Inflammatory macrophage treated with lipopolysaccharide for 1 hour (primary cell): Measurements from ENCODE around the gene NPRL2.
A peak's percentile ranks its signal among the peaks of the same experiment; 100 is the strongest.
"Not testable (repeated sequence)": the region's sequence is repeated elsewhere in the genome, so short reads cannot be mapped to it uniquely, and the experiment has no call there.

Experiments used
- DNase-seq, 2 donors: peaks; one replicate each; pipeline ENCODE4 v3.0.0-alpha.2; 2020 to 2022

The NPRL2 gene

DNA sequence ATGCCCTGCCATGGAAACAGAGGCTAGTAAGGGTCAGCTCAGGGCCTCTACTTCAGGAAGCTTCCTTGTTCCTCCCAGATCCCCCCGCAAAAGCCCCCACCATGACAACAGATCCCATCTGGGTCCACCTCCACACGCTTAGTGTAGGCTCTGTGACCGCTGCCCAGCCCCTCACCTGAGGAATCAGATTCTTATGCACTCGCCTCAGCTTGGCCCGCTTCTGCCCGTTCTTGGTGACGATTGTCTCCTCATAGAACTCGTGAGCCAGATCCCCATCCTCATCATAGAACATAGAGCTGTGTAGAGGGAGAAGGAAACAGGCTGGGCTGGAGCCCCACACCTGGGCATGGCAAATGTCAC lies 24.4 kb downstream of the NPRL2 start:
- no peak for DNase-seq

DNA sequence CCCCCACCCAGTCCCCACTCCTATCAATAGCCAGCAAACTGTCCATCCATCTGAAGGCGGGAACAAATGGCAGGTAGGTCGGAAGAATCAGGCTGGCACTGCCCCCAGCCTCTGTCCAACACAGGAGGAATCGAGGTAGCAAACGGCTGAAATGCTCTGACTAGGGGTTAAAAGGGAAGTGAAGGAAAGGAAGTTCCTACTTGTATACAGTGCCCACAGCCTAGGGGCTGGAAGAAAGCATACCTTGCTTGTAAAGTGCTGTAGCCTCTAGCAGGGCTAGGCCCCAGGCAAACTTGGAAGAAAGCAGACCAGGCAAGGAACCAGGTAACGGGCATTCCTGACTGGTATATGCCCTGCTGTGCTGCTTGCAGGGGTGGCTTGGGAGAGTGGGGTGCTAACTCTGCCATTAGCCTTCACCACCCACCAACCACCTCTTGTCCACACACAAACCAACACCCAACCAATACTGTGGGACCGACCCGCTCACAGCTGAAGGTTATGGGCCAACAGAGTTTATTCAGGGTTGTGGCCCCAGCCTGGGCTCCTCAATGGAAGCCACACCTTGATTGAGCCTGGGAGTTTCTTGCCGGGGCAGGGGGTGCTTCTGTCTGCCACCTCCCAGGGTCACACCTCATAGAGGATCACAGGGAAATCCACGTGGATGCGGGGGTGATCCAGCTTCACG lies 24.9 kb downstream of the NPRL2 start:
- no peak for DNase-seq

DNA sequence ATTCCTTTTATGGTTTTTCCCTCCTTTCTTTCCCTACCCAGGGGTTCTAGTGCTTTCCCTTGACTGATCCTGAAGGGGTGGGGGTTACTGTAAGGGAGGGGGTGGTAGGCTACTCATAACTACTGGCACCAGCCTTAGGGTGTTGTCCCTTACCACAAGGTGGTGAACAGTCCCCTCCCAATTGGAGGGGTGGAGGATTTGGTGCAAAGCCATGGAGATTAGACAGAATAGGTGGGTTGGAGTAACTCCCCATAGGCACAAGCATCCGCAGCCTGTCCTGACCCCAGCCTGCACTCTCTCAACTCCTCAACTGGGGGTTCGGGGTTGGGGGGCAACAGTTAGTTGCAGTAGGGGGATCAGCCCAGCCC lies 25.5 kb downstream of the NPRL2 start:
- no peak for DNase-seq

DNA sequence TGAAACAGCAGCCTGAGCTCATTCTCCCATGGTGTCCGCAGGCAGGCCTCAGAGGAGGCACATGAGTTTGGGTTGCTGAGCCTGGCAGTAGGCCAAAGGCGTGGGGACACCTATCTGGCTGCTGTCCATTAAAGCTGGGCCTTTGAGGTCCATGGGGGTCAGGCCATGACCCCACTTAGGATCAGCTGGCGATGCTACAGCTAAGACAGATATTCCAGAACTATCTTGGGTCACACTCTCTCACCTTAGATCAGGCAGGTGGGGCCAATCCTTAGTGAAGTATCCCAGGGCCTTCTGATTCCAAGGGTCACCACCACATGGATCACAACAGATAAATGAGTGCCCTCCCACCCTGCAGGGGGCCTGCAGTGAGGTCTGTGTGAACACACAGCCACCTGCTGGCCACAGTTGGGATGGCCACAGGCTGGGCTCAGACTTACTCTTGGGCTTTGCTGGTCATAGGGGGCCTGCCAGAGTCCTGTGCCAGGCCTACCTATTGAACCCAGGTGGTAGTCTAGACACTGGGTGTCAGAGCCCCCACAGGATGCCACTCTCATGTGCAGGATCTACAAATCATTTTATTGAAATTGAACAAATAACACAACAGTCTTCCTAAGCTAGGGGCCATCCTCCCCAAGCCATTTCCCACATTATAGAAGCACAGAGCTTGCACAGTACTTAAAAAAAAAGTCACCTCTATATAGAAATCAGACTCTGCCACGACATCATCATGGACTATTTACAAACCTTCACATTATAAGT lies 26.0 kb downstream of the NPRL2 start:
- peak; percentile 32 to 62 for DNase-seq

DNA sequence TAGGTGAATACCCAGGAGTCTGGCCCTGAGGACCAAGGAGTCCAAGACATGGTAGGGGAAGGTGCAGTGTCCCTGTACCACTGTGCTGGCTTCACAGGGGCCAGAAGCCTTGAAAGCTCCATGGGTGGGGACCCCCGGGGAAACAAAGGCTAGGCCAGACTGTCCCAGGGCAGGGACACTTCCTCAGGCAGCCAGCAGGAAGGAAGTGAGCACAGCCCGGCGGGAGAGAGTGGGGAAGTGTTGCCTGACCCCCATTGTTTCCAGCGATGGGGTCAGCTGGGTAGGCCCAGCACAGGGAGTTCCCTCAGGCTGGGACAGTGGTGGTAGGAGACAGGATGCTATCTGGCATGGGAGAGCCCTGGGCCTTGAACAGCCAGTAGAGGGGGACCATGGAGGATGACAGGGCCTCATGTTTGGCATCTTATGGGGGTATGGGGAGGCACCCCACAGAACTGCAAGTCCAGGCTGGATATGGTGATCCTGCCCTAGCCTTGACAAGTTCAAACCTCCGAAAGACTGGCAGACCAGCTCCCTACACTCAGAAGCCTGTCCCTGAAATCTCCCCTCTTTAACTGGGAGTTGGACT lies 26.9 kb downstream of the NPRL2 start:
- DNase-seq, result peak in 1 of 2 donors; percentile 18

DNA sequence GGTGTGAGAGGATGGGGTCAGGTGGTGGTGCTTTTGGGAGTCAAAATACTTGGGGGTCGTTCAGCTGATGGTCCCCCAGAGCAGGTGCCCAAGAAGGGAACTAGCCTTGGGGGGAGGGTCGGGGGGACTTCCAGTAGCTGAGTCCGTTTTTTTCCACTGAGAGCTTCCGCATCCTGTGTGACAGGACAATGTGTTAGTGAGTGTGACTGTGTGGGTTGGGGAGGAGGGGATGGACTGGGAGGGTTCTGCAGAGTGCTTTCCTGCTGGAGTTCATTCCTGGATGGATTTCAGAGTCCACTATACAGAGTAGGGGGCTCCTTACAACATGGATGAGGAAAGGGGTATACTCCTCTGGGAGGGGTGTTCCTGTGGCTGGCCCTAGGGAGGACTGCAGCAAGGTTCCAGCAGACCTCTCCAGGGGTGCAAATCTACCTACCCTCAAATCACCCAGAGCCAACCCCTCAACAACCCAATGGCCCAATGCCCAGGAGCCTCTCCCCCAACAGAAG lies 27.4 kb downstream of the NPRL2 start:
- DNase-seq, result peak; percentile 37 to 59

DNA sequence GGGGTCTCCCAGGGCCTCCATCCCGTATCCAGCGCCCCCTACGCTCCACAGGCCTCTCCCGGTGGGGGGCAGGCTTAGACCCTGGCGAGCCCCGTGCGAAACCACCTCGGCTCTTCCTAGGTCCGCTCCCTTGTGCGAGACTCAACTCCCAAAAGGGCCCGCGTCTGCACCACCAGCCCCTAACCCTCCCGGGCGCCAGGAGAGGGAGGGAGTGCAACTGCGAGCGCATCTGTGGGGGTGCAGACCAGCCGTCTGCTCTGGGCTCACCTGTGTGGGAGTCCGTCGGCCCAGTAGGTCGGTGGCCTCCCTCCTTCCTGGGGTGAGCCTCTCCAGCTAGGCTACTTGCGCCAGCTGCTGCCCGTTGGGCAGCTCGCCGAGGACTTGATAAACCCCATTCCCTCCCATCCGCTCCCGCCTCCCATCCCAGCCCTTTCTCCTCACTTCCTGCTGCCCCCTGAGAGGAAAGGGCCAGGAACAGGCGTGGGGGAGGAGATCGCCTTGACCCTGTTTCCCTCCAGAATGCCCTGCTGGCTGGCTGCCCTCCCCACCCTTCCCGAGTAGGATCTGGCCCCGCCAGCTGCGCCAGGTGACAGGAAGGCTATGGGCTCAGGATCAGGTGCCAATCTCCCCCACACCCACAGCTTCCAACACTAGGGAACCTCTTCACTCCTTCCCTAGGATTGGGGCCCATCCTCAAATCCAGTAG lies 28.0 kb downstream of the NPRL2 start, which contains the start of gene HYAL2:
Gene HYAL2 (minus strand): TSS at position 360 of the 706 bp plus-strand sequence. CDS start 2,256 bp downstream, outside the sequence.
- no peak for DNase-seq

DNA sequence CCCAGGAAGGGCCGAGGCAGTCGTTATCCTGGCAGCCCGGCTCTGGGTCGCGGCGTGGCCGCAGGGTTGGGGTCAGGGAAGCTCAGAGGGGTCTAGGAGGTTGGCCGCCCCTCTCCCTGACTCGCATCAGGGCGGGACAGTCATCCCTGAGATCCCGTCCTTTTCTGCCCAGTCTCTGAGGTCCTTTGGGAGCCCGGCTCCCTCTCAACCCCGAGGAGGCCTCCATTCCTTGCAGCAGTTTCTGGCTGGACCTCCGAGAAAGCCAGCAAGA lies 28.5 kb downstream of the NPRL2 start:
- no peak for DNase-seq

DNA sequence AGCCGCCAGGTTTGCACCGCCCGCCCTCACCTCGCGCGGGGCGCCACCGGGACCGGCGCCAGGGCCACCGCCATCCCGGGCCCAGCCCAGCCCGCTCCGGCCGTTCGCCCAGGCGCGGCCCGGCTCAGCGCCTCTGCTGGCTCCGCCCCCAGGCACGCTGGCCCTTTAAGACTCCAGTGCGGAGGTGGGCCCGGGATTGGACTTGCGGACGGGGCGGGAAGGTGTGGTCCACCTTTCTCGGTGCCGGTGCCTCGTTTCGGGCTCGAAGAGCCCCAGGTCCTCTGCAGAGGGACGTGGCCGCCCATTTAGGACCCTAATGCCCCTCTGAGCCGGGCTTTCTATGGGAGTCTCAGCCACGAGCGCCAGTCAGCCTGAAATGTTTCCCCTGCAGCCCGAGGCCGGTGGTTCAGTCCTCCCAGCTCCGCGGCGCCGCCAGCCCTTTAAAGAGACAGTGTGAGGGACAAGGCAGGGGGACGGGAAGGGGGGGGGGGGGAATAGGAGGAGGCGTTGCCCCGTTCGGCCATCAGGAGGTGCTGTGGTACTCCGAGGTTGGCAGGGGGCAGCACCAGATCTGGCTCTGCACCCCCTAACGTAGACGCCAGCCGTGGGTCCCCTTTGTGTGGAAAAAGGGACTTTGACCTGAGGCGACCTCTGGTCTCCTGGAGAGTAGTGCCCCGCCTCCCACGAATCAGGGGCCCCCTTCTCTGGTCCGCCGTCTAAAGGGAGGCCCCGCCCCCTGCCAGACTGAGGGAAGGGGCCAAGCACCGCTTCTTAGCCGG lies 29.1 kb downstream of the NPRL2 start:
- peak; percentile 79 to 84 for DNase-seq

DNA sequence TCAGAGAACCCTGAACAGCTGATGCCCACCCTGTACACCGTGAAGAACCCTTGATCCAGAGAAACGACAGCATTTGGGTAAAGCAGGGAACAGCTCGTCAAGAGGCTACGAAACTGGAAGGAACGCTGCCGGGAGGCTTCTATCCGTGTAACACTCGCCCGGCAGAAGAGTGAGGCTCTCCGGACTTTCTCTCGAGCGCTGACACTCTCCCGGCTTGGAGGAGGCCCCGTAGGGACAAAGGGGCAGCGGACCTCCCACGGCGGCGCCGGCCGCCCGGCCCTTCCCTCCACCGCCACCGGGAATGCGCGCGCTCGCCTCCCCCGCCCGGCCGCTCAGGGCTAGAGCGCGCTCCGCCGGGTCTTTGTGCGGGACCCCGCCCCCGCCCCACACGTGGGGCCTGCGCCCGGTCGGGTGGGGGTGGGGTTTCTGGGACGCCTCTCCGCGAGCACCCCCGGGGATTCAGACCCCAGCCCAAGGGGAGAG lies 29.7 kb downstream of the NPRL2 start:
- peak; percentile 37 to 53 for DNase-seq

DNA sequence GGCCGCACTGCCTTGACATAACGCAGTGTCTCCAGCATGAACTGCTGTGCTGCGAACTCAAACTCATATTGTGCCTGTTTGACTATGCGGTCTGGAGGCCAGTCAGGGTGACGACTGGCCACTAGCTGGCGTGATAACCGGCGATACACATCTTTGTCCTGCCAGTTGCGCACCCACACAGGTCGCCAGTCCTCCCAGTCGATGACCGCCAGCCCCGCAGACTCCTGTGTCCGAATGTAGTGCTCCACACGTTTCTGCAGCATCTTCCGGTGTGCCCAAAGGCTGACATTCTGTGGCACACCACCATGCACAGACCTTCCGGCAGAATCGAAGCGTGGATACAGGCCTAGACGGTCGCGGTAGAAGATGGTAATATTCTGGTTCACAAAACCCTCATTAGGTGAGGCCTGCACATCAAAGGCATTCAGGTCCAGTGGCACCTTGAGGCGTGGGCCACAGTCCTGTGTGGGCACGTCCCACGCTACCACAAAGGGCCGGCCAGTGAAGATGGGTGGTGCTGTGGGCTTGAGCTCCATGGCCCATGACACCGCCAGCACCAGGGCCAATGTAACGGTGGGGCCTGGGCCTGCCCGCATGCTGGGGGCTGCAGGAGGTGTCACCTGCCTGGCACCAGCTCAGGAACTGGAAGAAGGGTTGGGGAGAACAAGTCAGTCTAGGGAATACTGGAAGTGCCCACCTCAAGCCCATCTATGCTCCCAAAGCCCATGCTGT lies 30.5 kb downstream of the NPRL2 start:
- no peak for DNase-seq

DNA sequence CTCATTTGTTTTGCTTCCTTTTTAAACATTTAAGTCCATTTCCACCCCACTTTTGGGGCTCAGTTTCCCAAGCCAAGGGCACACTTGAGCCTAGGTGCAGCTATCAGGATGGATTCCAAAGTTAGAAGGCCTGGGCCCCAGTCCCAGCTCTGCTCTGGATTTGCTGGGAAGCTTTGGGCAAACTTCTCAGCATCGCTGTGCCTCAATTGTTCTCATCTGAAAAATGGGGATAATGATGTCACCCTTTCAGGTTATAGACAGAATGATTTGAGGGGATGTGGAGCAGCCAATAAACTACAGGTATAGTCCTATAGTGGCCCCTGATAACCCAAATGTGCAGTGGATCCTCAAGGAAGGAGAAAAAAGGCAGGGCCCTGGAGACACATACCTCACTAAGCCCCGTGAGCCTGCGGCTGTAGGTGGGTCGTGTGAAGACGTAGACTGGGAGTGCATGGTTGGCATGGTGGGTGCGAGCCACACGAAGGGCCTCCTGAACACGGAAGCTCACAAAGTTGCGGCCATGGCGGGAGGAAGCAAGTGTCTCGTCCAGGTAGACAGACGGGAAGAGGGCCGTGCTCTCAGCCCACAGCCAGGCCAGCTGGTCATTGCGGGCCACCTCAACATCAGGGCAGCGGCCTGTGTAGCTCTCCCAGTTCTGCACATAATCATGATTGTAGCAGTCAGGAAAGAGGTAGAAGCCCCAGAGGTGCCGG lies 31.2 kb downstream of the NPRL2 start:
- no peak for DNase-seq

DNA sequence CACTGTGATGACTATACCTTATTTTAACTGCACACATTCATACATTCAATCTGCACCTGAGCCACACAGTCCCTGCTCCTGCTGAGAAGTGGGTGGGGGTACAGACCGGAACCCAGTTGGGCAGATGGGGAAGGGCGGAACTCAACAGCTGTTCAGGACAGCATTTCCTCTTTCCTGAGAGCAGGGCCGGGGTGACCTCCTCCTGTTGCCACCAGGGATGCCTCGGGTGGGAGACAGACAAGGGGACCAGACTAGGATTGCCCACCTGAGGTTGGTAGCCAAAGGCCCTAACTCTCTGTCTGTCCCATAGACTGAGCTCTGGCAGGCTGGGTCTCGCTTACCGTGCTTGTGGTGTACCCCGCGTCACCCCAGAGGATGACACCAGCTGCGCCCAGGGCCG lies 32.0 kb downstream of the NPRL2 start:
- DNase-seq, result peak in 1 of 2 donors; percentile 41

DNA sequence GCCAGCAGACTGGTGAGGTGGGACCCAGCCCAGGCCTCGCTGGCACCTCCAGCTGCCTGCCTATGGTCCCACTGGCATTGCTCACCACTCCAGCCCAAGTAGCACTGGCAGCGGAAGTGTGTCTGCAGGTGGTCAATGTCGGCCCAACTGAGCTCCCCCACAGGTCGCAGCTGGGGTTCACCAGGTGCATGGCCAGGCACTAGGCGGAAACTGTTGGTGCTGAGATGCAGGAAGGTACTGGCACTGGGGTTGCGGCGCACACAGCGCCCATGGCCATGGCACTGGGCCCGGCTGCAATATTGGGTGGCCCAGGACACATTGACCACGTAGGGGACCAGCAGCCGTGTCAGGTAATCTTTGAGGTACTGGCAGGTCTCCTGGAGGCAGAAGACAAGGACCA lies 32.4 kb downstream of the NPRL2 start:
- no peak for DNase-seq

DNA sequence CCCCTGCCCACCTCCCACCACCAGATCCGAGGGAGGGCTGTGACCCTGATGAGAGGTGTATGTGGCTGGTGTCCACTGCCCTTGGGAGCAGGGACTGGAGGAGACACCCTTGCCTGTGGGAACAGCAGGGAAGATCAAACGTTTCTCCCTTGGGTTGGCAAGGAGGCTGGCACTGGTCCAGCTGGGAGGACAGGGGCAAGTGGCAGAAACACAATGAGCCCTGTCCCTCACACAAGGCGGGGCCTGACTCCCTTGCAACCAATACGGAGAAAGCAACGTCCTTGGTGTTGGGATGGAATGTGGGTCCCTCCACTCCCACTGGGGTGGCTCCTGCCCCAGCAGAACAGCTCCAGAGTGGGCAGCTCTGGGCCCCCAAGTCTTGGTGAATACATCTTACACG lies 33.3 kb downstream of the NPRL2 start:
- no peak for DNase-seq

DNA sequence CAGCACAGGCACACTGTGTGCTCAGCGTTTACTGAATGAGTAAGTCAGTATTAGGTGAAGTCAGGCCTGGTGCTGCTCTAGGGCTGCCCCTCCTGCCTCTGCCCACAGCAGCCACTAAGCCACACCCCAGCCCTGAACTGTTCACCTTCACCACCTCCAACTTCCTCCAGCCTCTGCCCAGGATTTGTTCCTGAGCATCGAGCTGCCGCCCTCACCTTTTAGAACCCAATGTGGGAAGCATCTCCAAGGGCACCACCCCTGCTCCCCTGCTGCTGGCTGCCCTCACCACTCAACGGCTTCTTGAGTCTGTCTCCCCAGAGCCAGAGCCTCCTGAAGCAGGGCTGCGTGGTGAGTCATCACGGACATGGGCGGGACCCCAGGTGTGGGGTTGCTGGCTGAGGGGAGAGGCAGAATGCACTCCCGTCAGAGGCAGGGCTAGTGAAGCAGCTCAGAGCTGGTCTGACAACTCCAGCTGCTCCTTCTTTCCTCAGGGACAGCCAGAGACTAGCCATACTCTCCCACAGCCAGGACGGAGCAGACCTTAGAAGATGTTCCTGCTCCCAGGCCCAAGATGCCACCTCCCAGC lies 33.8 kb downstream of the NPRL2 start:
- no peak for DNase-seq

DNA sequence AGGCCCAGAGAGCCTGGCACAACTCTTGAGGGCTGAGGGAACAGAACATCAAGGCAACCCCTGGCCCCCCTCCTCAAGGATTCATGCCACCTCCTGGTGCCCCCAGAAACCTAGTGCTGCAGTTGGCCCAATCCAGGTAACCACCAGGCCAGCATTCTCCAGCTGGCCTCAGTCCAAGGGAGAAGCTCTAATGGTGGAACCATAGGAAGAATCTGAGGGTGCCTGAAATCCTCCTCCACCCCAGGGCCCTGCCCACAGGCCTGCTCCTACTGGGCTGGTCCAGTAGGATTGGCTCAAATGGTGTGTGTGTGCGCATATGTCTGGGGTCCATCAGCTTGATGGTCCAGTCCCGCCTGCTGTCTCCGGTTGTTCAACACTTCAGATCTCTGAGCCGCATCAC lies 35.8 kb downstream of the NPRL2 start:
- no peak for DNase-seq

DNA sequence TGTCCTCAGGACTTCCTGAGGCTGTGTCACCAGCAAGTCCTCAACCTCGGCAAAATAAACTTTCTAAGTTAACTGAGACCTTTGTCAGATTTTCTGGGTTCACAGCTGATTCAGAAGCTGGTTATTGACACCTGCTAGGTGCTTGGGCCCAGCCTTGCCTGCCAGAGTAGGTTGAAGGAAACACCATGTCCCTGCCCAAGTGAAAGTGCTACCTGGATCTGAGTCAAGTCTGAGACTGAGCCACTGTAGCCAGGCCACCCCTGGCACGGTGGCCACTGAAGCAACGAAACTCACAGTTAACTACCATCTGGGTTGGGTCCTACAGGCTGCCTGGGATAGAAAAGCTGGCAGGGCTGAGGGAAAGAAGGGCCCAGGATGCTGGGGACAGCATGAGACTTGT lies 36.2 kb downstream of the NPRL2 start:
- no peak for DNase-seq

DNA sequence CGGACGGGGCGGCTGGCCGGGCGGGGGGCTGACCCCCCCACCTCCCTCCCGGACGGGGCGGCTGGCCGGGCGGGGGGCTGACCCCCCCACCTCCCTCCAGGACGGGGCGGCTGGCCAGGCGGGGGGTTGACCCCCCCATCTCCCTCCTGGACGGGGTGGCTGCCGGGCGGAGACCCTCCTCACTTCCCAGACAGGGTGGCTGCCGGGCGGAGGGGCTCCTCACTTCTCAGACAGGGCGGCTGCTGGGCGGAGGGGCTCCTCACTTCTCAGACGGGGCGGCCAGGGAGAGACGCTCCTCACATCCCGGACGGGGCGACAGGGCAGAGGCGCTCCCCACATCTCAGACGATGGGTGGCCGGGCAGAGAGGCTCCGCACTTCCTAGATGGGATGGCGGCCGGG lies 38.5 kb downstream of the NPRL2 start:
- DNase-seq, result not testable (repeated sequence)

DNA sequence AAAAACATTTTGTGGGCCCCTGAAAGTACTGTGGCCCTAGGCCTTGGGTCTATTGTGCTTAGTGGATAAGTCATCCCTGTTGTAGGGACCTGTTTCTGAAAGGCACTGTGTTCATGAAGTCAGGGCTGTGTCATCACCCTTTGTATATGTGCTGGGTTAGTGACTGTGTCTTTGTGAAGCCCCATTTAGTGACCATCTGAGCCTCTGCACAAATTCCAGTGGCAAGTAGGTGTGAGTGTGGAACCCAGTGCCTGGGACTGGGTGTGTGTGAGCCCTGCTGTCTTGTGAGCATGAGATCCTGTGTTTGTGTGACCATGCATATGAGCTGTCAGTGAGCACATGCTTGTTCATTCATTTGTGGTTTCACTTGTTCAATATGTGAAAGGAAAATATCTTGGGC lies 46.0 kb downstream of the NPRL2 start:
- no peak for DNase-seq
